Stimulated activated CD8-positive, alpha-beta memory T cell treated with anti-CD3 and anti-CD28 coated beads, Interleukin-7, amount 100 ng/mL, for 48 hours (primary cell): Measurements from ENCODE around the gene RBPJL.
A peak's percentile ranks its signal among the peaks of the same experiment; 100 is the strongest.

Experiments
- DNase-seq, 2 donors: peaks; one replicate each; pipeline ENCODE4 v3.0.0-alpha.2; 2020; ENCODE audit warnings: low read depth in 1 of 2; ENCODE audit errors: extremely low read depth in 1 of 2

Gene RBPJL

GRCh38 chr20:45306431-45306982 lies at the start of gene RBPJL:
RBPJL (plus strand) TSS chr20:45306840; CDS start chr20:45306923, 83 bp downstream.
- DNase-seq: no peak

GRCh38 chr20:45257161-45257560 lies 49.5 kb upstream of the RBPJL start:
- no peak for DNase-seq

- DNase-seq: no peak
Measured at GRCh38 chr20:45257711-45258110, 48.9 kb upstream of the RBPJL start.

- no peak for DNase-seq
Measured at GRCh38 chr20:45258259-45258658, 48.4 kb upstream of the RBPJL start.

GRCh38 chr20:45258664-45259063 lies 48.0 kb upstream of the RBPJL start:
- DNase-seq: no peak

GRCh38 chr20:45263556-45264266 lies 42.9 kb upstream of the RBPJL start:
- no peak for DNase-seq

- no peak for DNase-seq
Measured at GRCh38 chr20:45266977-45267376, 39.7 kb upstream of the RBPJL start.

GRCh38 chr20:45268531-45268930 lies 38.1 kb upstream of the RBPJL start:
- no peak for DNase-seq

- DNase-seq: no peak
Measured at GRCh38 chr20:45269056-45269455, 37.6 kb upstream of the RBPJL start.

GRCh38 chr20:45269754-45270270 lies 36.8 kb upstream of the RBPJL start:
- no peak for DNase-seq

- DNase-seq: no peak
Measured at GRCh38 chr20:45275338-45275737, 31.3 kb upstream of the RBPJL start.

- no peak for DNase-seq
Measured at GRCh38 chr20:45279992-45280391, 26.6 kb upstream of the RBPJL start.

- no peak for DNase-seq
Measured at GRCh38 chr20:45282700-45283550, 23.7 kb upstream of the RBPJL start.

GRCh38 chr20:45283551-45284057 lies 23.0 kb upstream of the RBPJL start:
- no peak for DNase-seq

GRCh38 chr20:45288376-45288775 lies 18.3 kb upstream of the RBPJL start:
- no peak for DNase-seq

GRCh38 chr20:45288860-45289259 lies 17.8 kb upstream of the RBPJL start:
- DNase-seq: no peak

GRCh38 chr20:45289942-45290676 lies 16.5 kb upstream of the RBPJL start:
- no peak for DNase-seq

- peak in 1 of 2 donors; percentile 40 for DNase-seq
Measured at GRCh38 chr20:45290677-45291355, 15.8 kb upstream of the RBPJL start.

- DNase-seq: no peak
Measured at GRCh38 chr20:45291526-45291925, 15.1 kb upstream of the RBPJL start.

GRCh38 chr20:45292343-45292742 lies 14.3 kb upstream of the RBPJL start:
- no peak for DNase-seq
